ENCODE results near the gene LTBP4.
"Not testable (repeated sequence)": the region's sequence is repeated elsewhere in the genome, so short reads cannot be mapped to it uniquely, and the experiment has no call there.

The LTBP4 gene

DNA sequence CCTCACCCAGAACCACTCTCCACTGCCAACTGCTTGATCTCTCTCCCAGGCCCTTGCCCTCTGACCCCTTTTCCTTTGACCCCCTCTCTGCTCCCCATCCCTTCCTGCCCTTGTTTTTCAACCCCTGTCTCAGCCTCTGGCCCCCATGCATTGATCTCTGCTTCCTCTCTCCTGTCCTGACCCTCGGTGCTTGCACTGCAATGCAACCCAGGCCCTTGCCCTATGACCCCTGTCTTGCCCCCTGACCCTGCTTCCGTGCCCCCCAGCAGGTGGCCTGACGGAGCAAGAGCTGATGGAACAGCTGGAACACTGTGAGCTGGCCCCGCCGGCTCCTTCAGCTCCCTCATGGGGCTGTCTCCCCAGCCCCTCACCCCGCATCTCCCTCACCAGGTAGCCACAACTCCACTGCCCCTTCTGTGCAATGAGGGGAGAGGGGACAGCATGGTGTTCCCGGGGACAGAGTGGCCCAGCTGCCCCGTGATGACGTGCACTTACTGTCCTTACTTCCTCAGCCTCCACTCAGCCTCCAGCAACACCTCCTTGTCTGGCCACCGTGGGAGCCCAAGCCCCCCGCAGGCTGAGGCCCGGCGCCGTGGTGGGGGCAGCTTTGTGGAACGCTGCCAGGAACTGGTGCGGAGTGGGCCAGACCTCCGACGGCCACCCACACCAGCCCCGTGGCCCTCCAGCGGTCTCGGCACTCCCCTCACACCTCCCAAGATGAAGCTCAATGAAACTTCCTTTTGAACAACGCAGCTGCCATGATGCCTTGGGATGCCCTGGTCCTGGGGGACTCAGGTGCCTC, 10.5 kb upstream of the LTBP4 start:
- TF ChIP-seq, protein P1, sequence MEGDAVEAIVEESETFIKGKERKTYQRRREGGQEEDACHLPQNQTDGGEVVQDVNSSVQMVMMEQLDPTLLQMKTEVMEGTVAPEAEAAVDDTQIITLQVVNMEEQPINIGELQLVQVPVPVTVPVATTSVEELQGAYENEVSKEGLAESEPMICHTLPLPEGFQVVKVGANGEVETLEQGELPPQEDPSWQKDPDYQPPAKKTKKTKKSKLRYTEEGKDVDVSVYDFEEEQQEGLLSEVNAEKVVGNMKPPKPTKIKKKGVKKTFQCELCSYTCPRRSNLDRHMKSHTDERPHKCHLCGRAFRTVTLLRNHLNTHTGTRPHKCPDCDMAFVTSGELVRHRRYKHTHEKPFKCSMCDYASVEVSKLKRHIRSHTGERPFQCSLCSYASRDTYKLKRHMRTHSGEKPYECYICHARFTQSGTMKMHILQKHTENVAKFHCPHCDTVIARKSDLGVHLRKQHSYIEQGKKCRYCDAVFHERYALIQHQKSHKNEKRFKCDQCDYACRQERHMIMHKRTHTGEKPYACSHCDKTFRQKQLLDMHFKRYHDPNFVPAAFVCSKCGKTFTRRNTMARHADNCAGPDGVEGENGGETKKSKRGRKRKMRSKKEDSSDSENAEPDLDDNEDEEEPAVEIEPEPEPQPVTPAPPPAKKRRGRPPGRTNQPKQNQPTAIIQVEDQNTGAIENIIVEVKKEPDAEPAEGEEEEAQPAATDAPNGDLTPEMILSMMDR (conservative IDR thresholded peaks at IDR 0.05; ENCODE audit: control insufficient read depth, insufficient read depth, low read depth, low read length), result no peak
- DNase-seq (ENCODE audit: low read depth), result no peak
- no peak overlapping the region for H3K4me3 ChIP-seq (ENCODE audit: control insufficient read depth, low read depth, low read length)

DNA sequence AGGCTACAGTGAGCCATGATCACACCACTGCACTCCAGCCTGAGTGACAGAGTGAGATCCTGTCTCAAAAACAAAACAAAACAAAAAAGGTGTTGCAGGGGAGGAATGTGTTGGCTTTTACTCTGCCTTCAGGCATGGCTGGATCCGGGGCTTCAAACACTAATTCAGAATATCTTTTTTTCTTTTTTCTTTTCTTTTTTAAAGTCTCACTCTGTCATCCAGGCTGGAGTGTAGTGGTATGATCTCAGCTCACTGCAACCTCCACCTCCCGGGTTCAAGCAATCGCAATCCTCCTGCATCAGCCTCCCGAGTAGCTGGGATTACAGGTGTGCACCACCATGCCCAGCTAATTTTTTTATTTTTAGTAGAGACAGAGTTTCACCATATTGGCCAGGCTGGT, 9.4 kb upstream of the LTBP4 start:
- not testable (repeated sequence) for H3K4me3 ChIP-seq (ENCODE audit: control insufficient read depth, low read depth, low read length); DNase-seq (ENCODE audit: low read depth)

DNA sequence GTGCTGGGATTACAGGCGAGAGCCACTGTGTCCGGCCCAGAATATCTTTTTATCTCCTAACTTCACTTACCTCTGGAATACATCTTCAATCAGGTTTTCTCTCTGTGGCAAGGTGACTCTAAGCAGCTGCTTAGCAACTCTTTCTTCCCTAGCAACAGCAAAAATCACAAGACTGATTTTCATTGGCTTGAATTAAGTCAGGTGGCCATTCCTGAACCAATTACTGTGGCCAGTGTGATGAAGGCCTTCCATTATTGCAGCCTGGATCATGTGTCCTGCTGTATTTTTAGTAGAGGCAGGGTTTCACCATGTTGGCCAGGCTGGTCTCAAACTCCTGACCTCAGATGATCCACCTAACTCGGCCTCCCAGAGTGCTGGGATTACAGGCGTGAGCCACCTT, 9.0 kb upstream of the LTBP4 start:
- TF ChIP-seq, protein P1 (conservative IDR thresholded peaks at IDR 0.05; ENCODE audit: control insufficient read depth, insufficient read depth, low read depth, low read length), result no peak
- DNase-seq (ENCODE audit: low read depth), result peak; percentile 71
- H3K4me3 ChIP-seq (ENCODE audit: control insufficient read depth, low read depth, low read length), result no peak overlapping the region

DNA sequence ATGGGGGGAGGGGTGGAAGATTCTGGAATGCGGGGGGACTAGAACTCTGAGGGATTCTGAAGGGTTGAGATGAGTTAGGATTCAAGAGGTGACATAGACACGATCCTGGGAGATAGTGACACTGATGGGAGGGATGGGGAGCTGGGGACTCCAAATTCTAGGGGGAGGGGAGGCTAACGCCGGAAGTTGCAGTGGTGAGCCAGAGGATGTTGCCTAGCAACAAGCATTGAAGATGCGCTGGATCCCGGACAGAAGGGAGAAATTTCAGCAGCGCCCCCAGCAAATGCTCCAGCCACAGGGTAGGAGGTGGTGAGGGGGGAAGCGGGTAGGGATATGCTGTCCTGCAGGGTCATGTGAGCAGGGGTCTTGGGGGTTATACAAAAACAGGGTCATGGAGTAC, 6.9 kb upstream of the LTBP4 start:
- no peak overlapping the region for H3K4me3 ChIP-seq (ENCODE audit: control insufficient read depth, low read depth, low read length)
- TF ChIP-seq, protein P1 (conservative IDR thresholded peaks at IDR 0.05; ENCODE audit: control insufficient read depth, insufficient read depth, low read depth, low read length), result no peak
- no peak for DNase-seq (ENCODE audit: low read depth)

DNA sequence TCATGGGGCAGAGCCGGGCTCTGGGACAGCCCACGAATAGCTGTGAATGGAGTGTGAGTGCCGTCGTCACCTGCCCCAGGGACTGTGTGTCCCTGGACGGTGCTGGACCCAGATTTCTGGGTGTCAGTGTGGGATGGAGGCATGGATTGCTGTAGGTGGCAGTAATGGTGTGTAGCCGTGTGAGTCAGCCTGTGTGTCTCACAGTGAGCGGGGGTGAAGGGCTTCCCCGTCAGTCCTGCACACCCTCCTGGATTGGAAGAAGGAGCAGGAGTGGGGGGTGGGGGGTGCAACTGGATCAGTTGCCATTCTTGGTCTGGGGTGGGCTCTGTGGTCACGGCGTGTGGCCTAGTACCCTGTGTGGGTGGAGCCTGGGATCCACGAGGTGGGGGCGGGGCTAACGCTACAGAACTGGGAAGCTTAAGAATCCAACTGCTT, 6.5 kb upstream of the LTBP4 start:
- TF ChIP-seq, protein P1 (conservative IDR thresholded peaks at IDR 0.05; ENCODE audit: control insufficient read depth, insufficient read depth, low read depth, low read length), result peak; percentile 17
- peak; percentile 63 for DNase-seq (ENCODE audit: low read depth)
- H3K4me3 ChIP-seq (ENCODE audit: control insufficient read depth, low read depth, low read length), result no peak overlapping the region

DNA sequence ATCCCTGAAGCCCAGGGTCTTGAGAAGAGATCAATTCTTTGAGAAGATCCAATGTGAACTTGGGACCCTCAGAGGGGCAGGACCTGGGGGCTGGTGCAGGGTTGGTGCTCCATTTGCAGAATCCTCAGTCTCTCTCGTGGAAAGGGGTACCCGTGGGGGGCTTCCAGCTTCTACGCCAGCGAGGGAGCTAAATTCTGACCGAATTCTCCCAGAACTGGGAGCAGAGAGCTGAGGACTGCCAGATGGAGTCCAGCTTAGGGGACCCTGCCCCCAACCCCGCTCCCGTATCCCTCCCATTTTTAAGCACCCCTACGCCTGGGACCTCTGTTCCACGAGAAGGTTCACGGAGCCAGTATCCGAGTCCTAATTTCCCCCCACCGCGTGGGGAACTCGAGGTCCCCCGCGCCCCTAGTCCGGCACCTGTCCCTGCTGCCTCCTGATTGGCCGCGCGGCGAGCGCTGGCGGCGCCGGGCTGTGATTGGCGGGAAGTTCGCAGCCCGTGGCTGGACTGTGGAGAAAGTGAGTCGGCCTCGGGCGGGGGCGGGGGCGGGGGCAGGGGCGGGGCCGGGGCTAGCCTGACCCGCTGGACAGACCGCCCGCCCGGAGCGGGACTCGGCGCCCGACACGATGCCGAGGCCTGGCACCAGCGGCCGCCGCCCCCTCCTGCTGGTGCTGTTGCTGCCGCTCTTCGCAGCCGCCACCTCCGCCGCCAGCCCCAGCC, 4.4 kb upstream of the LTBP4 start:
- H3K4me3 ChIP-seq (ENCODE audit: control insufficient read depth, low read depth, low read length), result peak overlapping the region; percentile 29
- TF ChIP-seq, protein P1 (conservative IDR thresholded peaks at IDR 0.05; ENCODE audit: control insufficient read depth, insufficient read depth, low read depth, low read length), result no peak
- DNase-seq (ENCODE audit: low read depth), result peak; percentile 53

DNA sequence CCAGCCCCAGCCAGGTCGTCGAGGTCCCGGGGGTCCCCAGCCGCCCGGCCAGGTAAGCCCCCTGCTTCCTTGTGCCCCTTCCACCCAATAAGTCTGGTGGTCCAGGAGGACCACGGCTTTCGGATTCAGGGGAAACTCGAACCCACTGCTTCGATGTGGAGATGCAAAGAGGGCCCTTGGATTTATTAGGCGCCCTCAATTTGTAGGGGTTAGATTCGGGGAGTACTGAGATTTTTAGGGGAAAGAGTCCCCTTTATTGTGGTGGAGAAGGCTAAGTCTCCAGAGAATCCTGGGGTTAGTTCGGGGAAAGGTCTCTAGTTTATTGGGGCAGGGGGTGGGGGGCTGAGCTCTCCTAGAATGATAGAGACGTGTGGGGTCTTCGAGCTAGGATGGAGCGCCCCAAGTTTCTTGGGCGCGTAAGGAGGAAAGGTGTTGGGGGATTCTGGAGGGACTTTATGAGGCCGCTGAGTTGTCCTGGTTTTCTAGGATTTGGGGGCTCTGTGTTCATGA, 3.8 kb upstream of the LTBP4 start:
- peak overlapping the region; percentile 29 for H3K4me3 ChIP-seq (ENCODE audit: control insufficient read depth, low read depth, low read length)
- no peak for DNase-seq (ENCODE audit: low read depth)
- TF ChIP-seq, protein P1 (conservative IDR thresholded peaks at IDR 0.05; ENCODE audit: control insufficient read depth, insufficient read depth, low read depth, low read length), result no peak
